ENCODE measurements around the gene TMEM183A. TPM values are rescaled to one million over a fixed set of nuclear protein-coding genes. Genes with fewer than 3 reads are reported as not detected.

TMEM183A gene
- total and polyA plus RNA-seq, 2 experiments from 2014 or later = 55.1 to 128 TPM

DNA sequence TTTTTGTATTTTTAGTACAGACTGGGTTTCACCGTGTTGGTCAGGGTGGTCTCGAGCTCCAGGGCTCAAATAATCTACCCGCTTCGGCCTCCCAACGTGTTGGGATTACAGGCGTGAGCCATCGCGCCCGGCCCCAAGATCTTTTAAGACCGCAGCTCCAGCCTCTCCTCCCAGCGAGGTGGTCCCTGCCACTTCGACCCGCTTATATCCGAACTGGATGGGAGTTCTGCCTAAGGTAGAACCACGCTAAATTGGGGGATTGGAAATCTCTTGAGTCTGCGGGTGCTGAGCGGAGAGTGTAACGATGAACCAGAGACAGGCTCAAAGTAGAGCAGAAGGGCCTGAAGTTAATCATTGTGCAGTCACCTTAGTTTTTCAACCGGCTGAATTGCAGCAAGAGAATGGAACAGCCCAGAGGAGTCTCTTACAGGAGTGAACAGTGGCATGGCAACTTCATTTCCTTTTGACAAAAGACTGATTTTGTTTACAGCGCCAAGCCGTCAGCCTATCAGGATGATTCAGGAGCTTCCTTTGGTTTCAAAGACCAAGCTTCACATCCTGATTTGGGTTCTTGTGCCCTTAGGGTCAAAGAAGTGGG lies 39.4 kb upstream of the TMEM183A start:
- Histone ChIP-seq H3F3A (replicated peaks; ENCODE audit: low read depth) (no peaks in the 10 kb centered on the region), H3K9me2 (ENCODE audit: insufficient read depth) (no peaks in the 10 kb centered on the region), H3K27me3 (ENCODE audit: insufficient read depth) (no peaks in the 10 kb centered on the region; the same call in 1 of the 2 replicates), H3K4me1 (ENCODE audit: insufficient read depth) (peaks cover 8% of the 10 kb centered on the region; the same call in 1 of the 2 replicates), H2AFZ (peak overlapping the region; percentile 94), H3K27ac (ENCODE audit: low read depth) (peak overlapping the region; percentile 53; the same call in 1 of the 2 replicates), H4K20me1 (replicated peaks; ENCODE audit: insufficient read depth) (no peaks in the 10 kb centered on the region), H3K4me2 (peak overlapping the region; percentile 88), H3K36me3 (ENCODE audit: insufficient read depth) (peaks cover 6% of the 10 kb centered on the region; the same call in 1 of the 2 replicates), H3K79me2 (replicated peaks; ENCODE audit: insufficient read depth) (no peaks in the 10 kb centered on the region), H3K4me3 (peak overlapping the region; percentile 80)
- peak overlapping the region; percentile 74; the same call in 1 of the 2 replicates for H3K27ac Mint-ChIP-seq
- peaks cover 7% of the 10 kb centered on the region; the same call in 2 of the 3 replicates for H3K36me3 Mint-ChIP-seq (ENCODE audit: low read depth)
- H3K9me3 Mint-ChIP-seq = no peaks in the 10 kb centered on the region; the same call in 2 of the 3 replicates
- H3K4me3 Mint-ChIP-seq = peak overlapping the region; percentile 89
- TF ChIP-seq ZNF331 (CRISPR knock-in tag; IDR thresholded peaks at IDR 0.05; ENCODE audit: low read depth) (no peak), CREB1 (CRISPR knock-in tag; IDR thresholded peaks at IDR 0.05; ENCODE audit: low read depth) (no peak), POLR2AphosphoS5 (IDR thresholded peaks at IDR 0.05; ENCODE audit: low read depth) (no peak), ZNF114 (CRISPR knock-in tag; IDR thresholded peaks at IDR 0.05) (no peak), EZH2phosphoT487 (IDR thresholded peaks at IDR 0.05; ENCODE audit: unreplicated experiment) (no peak), EZH2 (IDR thresholded peaks at IDR 0.05; ENCODE audit: low read depth, unreplicated experiment) (no peak), JUNB (IDR thresholded peaks at IDR 0.05; ENCODE audit: unreplicated experiment) (no peak), NANOG (IDR thresholded peaks at IDR 0.05; ENCODE audit: borderline replicate concordance) (no peak), STAT1 (IDR thresholded peaks at IDR 0.05; ENCODE audit: unreplicated experiment) (no peak)
- TF ChIP-seq, protein P1, sequence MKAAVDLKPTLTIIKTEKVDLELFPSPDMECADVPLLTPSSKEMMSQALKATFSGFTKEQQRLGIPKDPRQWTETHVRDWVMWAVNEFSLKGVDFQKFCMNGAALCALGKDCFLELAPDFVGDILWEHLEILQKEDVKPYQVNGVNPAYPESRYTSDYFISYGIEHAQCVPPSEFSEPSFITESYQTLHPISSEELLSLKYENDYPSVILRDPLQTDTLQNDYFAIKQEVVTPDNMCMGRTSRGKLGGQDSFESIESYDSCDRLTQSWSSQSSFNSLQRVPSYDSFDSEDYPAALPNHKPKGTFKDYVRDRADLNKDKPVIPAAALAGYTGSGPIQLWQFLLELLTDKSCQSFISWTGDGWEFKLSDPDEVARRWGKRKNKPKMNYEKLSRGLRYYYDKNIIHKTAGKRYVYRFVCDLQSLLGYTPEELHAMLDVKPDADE (IDR thresholded peaks at IDR 0.05) = no peak
- TF ChIP-seq, protein P2, sequence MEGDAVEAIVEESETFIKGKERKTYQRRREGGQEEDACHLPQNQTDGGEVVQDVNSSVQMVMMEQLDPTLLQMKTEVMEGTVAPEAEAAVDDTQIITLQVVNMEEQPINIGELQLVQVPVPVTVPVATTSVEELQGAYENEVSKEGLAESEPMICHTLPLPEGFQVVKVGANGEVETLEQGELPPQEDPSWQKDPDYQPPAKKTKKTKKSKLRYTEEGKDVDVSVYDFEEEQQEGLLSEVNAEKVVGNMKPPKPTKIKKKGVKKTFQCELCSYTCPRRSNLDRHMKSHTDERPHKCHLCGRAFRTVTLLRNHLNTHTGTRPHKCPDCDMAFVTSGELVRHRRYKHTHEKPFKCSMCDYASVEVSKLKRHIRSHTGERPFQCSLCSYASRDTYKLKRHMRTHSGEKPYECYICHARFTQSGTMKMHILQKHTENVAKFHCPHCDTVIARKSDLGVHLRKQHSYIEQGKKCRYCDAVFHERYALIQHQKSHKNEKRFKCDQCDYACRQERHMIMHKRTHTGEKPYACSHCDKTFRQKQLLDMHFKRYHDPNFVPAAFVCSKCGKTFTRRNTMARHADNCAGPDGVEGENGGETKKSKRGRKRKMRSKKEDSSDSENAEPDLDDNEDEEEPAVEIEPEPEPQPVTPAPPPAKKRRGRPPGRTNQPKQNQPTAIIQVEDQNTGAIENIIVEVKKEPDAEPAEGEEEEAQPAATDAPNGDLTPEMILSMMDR (conservative IDR thresholded peaks at IDR 0.05; ENCODE audit: low read depth in 2 of 2) = no peak
- TF ChIP-seq, protein P3, sequence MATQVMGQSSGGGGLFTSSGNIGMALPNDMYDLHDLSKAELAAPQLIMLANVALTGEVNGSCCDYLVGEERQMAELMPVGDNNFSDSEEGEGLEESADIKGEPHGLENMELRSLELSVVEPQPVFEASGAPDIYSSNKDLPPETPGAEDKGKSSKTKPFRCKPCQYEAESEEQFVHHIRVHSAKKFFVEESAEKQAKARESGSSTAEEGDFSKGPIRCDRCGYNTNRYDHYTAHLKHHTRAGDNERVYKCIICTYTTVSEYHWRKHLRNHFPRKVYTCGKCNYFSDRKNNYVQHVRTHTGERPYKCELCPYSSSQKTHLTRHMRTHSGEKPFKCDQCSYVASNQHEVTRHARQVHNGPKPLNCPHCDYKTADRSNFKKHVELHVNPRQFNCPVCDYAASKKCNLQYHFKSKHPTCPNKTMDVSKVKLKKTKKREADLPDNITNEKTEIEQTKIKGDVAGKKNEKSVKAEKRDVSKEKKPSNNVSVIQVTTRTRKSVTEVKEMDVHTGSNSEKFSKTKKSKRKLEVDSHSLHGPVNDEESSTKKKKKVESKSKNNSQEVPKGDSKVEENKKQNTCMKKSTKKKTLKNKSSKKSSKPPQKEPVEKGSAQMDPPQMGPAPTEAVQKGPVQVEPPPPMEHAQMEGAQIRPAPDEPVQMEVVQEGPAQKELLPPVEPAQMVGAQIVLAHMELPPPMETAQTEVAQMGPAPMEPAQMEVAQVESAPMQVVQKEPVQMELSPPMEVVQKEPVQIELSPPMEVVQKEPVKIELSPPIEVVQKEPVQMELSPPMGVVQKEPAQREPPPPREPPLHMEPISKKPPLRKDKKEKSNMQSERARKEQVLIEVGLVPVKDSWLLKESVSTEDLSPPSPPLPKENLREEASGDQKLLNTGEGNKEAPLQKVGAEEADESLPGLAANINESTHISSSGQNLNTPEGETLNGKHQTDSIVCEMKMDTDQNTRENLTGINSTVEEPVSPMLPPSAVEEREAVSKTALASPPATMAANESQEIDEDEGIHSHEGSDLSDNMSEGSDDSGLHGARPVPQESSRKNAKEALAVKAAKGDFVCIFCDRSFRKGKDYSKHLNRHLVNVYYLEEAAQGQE (IDR thresholded peaks at IDR 0.05; ENCODE audit: unreplicated experiment) = no peak
- TF ChIP-seq, protein P4, sequence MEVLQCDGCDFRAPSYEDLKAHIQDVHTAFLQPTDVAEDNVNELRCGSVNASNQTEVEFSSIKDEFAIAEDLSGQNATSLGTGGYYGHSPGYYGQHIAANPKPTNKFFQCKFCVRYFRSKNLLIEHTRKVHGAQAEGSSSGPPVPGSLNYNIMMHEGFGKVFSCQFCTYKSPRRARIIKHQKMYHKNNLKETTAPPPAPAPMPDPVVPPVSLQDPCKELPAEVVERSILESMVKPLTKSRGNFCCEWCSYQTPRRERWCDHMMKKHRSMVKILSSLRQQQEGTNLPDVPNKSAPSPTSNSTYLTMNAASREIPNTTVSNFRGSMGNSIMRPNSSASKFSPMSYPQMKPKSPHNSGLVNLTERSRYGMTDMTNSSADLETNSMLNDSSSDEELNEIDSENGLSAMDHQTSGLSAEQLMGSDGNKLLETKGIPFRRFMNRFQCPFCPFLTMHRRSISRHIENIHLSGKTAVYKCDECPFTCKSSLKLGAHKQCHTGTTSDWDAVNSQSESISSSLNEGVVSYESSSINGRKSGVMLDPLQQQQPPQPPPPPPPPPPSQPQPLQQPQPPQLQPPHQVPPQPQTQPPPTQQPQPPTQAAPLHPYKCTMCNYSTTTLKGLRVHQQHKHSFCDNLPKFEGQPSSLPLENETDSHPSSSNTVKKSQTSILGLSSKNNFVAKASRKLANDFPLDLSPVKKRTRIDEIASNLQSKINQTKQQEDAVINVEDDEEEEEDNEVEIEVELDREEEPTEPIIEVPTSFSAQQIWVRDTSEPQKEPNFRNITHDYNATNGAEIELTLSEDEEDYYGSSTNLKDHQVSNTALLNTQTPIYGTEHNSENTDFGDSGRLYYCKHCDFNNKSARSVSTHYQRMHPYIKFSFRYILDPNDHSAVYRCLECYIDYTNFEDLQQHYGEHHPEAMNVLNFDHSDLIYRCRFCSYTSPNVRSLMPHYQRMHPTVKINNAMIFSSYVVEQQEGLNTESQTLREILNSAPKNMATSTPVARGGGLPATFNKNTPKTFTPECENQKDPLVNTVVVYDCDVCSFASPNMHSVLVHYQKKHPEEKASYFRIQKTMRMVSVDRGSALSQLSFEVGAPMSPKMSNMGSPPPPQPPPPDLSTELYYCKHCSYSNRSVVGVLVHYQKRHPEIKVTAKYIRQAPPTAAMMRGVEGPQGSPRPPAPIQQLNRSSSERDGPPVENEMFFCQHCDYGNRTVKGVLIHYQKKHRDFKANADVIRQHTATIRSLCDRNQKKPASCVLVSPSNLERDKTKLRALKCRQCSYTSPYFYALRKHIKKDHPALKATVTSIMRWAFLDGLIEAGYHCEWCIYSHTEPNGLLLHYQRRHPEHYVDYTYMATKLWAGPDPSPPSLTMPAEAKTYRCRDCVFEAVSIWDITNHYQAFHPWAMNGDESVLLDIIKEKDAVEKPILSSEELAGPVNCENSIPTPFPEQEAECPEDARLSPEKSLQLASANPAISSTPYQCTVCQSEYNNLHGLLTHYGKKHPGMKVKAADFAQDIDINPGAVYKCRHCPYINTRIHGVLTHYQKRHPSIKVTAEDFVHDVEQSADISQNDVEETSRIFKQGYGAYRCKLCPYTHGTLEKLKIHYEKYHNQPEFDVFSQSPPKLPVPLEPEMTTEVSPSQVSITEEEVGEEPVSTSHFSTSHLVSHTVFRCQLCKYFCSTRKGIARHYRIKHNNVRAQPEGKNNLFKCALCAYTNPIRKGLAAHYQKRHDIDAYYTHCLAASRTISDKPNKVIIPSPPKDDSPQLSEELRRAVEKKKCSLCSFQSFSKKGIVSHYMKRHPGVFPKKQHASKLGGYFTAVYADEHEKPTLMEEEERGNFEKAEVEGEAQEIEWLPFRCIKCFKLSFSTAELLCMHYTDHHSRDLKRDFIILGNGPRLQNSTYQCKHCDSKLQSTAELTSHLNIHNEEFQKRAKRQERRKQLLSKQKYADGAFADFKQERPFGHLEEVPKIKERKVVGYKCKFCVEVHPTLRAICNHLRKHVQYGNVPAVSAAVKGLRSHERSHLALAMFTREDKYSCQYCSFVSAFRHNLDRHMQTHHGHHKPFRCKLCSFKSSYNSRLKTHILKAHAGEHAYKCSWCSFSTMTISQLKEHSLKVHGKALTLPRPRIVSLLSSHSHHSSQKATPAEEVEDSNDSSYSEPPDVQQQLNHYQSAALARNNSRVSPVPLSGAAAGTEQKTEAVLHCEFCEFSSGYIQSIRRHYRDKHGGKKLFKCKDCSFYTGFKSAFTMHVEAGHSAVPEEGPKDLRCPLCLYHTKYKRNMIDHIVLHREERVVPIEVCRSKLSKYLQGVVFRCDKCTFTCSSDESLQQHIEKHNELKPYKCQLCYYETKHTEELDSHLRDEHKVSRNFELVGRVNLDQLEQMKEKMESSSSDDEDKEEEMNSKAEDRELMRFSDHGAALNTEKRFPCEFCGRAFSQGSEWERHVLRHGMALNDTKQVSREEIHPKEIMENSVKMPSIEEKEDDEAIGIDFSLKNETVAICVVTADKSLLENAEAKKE (CRISPR knock-in tag; IDR thresholded peaks at IDR 0.05) = no peak
- peaks cover 13% of the 10 kb centered on the region for H3K4me1 Mint-ChIP-seq
- peaks cover 7% of the 10 kb centered on the region for H3K27me3 Mint-ChIP-seq (ENCODE audit: insufficient read depth, low read depth, poor library complexity)
- peak; percentile 59 for DNase-seq (ENCODE audit: low spot score)
- ATAC-seq = peak; percentile 20
